ENCODE data around the gene TP53AIP1. TPM values are rescaled to one million over a fixed set of nuclear protein-coding genes. Genes with fewer than 3 reads are reported as not detected.

The TP53AIP1 gene
- total RNA-seq, 1 donor from 2014 or later = not detected

- no peaks in the 10 kb centered on the region for H3K36me3 Mint-ChIP-seq
- Histone ChIP-seq H3K27me3 (peaks cover 5% of the 10 kb centered on the region), H3K4me1 (no peaks in the 10 kb centered on the region), H3K4me3 (no peak overlapping the region), H3K79me2 (ENCODE audit: low read depth) (no peaks in the 10 kb centered on the region), H3K9me3 (ENCODE audit: low read depth) (no peaks in the 10 kb centered on the region), H3K4me2 (no peak overlapping the region), H4K20me1 (ENCODE audit: low read depth) (no peaks in the 10 kb centered on the region), H2AFZ (replicated peaks) (no peak overlapping the region), H3F3A (ENCODE audit: low read depth) (no peaks in the 10 kb centered on the region), H3K27ac (no peak overlapping the region), H3K9ac (no peak overlapping the region), H3K36me3 (no peaks in the 10 kb centered on the region)
- no peak overlapping the region for H3K27ac Mint-ChIP-seq
- no peak for DNase-seq (ENCODE audit: low spot score)
- TF ChIP-seq, protein P1, sequence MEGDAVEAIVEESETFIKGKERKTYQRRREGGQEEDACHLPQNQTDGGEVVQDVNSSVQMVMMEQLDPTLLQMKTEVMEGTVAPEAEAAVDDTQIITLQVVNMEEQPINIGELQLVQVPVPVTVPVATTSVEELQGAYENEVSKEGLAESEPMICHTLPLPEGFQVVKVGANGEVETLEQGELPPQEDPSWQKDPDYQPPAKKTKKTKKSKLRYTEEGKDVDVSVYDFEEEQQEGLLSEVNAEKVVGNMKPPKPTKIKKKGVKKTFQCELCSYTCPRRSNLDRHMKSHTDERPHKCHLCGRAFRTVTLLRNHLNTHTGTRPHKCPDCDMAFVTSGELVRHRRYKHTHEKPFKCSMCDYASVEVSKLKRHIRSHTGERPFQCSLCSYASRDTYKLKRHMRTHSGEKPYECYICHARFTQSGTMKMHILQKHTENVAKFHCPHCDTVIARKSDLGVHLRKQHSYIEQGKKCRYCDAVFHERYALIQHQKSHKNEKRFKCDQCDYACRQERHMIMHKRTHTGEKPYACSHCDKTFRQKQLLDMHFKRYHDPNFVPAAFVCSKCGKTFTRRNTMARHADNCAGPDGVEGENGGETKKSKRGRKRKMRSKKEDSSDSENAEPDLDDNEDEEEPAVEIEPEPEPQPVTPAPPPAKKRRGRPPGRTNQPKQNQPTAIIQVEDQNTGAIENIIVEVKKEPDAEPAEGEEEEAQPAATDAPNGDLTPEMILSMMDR (IDR thresholded peaks at IDR 0.05) = no peak
- TF ChIP-seq EZH2 (IDR thresholded peaks at IDR 0.05) (no peak), EZH2phosphoT487 (IDR thresholded peaks at IDR 0.05) (no peak)
- H3K4me3 Mint-ChIP-seq = no peak overlapping the region
- peaks cover 12% of the 10 kb centered on the region for H3K9me3 Mint-ChIP-seq
- peaks cover 12% of the 10 kb centered on the region for H3K27me3 Mint-ChIP-seq (ENCODE audit: insufficient read depth, low read depth)
- H3K4me1 Mint-ChIP-seq = peaks cover 22% of the 10 kb centered on the region
Observed at GRCh38 chr11:128914216-128915148, 28.2 kb downstream of the TP53AIP1 start.

- no peak overlapping the region for H3K9ac ChIP-seq
Observed at GRCh38 chr11:128913806-128914205, 28.9 kb downstream of the TP53AIP1 start.

GRCh38 chr11:128911701-128912100 lies 31.0 kb downstream of the TP53AIP1 start:
- no peaks in the 10 kb centered on the region for H3K36me3 ChIP-seq

More at GRCh38 chr11:128913806-128914205, 28.9 kb downstream of the TP53AIP1 start:
- Mint-ChIP-seq H3K36me3 (no peaks in the 10 kb centered on the region), H3K4me3 (no peak overlapping the region), H3K27ac (no peak overlapping the region), H3K4me1 (peaks cover 22% of the 10 kb centered on the region), H3K27me3 (ENCODE audit: insufficient read depth, low read depth) (peaks cover 14% of the 10 kb centered on the region), H3K9me3 (peaks cover 12% of the 10 kb centered on the region)
- Histone ChIP-seq H3K36me3 (no peaks in the 10 kb centered on the region), H3K27me3 (peaks cover 12% of the 10 kb centered on the region), H3K4me3 (no peak overlapping the region), H3F3A (ENCODE audit: low read depth) (no peaks in the 10 kb centered on the region), H3K4me2 (no peak overlapping the region), H2AFZ (replicated peaks) (no peak overlapping the region), H4K20me1 (ENCODE audit: low read depth) (no peaks in the 10 kb centered on the region), H3K79me2 (ENCODE audit: low read depth) (no peaks in the 10 kb centered on the region), H3K9me3 (ENCODE audit: low read depth) (no peaks in the 10 kb centered on the region), H3K27ac (no peak overlapping the region), H3K4me1 (no peaks in the 10 kb centered on the region)
- DNase-seq (ENCODE audit: low spot score) = no peak
- TF ChIP-seq EZH2 (IDR thresholded peaks at IDR 0.05) (no peak), EZH2phosphoT487 (IDR thresholded peaks at IDR 0.05) (no peak)
- TF ChIP-seq, protein P1 (IDR thresholded peaks at IDR 0.05) = no peak

More at GRCh38 chr11:128911701-128912100, 31.0 kb downstream of the TP53AIP1 start:
- peaks cover 12% of the 10 kb centered on the region for H3K9me3 Mint-ChIP-seq
- H3K27ac Mint-ChIP-seq = no peak overlapping the region
- H2AFZ ChIP-seq (replicated peaks) = no peak overlapping the region
- peaks cover 8% of the 10 kb centered on the region for H3F3A ChIP-seq (ENCODE audit: low read depth)
- no peaks in the 10 kb centered on the region for H3K36me3 Mint-ChIP-seq
- TF ChIP-seq EZH2phosphoT487 (IDR thresholded peaks at IDR 0.05) = no peak
- TF ChIP-seq, protein P1 (IDR thresholded peaks at IDR 0.05) = no peak
- no peak for DNase-seq (ENCODE audit: low spot score)
- no peaks in the 10 kb centered on the region for H3K4me1 ChIP-seq
- H3K27ac ChIP-seq = no peak overlapping the region
- H4K20me1 ChIP-seq (ENCODE audit: low read depth) = no peaks in the 10 kb centered on the region
- H3K4me3 ChIP-seq = no peak overlapping the region
- H3K9ac ChIP-seq = no peak overlapping the region
- H3K9me3 ChIP-seq (ENCODE audit: low read depth) = no peaks in the 10 kb centered on the region
- H3K4me1 Mint-ChIP-seq = peaks cover 12% of the 10 kb centered on the region
- no peaks in the 10 kb centered on the region for H3K79me2 ChIP-seq (ENCODE audit: low read depth)
- H3K4me3 Mint-ChIP-seq = no peak overlapping the region
- peaks cover 30% of the 10 kb centered on the region for H3K27me3 ChIP-seq
- H3K4me2 ChIP-seq = no peak overlapping the region
- peaks cover 8% of the 10 kb centered on the region for H3K27me3 Mint-ChIP-seq (ENCODE audit: insufficient read depth, low read depth)
